PFSK-1 (cell line): Measurements from ENCODE around the gene OST4.

ENCODE experiments used
- FOXP2 ChIP-seq: optimal IDR thresholded peaks from 2 replicates; pipeline ENCODE3; 2011; ENCODE audit warnings: borderline replicate concordance, control low read depth, inconsistent platforms; ENCODE audit not compliant: insufficient read depth; ENCODE audit errors: extremely low read length, extremely low read depth
- POLR2AphosphoS5 ChIP-seq: IDR thresholded peaks from 2 replicates; pipeline ENCODE4 v1.6.1; 2012; ENCODE audit warnings: low read depth, mild to moderate bottlenecking, control low read depth, low read length, moderate library complexity
- REST ChIP-seq, 2 experiments: IDR thresholded peaks; 2 replicates each; pipeline versions ENCODE4 v1.6.1 to v1.8.0; 2011 to 2012; ENCODE audit warnings: low read depth in 2 of 2, low read length in 2 of 2, control low read depth in 1 of 2, inconsistent platforms in 1 of 2, mild to moderate bottlenecking in 1 of 2, moderate library complexity in 1 of 2; ENCODE audit not compliant: insufficient read depth in 1 of 2
- SIN3A ChIP-seq: IDR thresholded peaks from 2 replicates; pipeline ENCODE4 v1.6.1; 2012; ENCODE audit warnings: mild to moderate bottlenecking, low read length, moderate library complexity, borderline replicate concordance; ENCODE audit not compliant: insufficient read depth
- TAF1 ChIP-seq: IDR thresholded peaks from 2 replicates; pipeline ENCODE4 v1.6.1; 2012; ENCODE audit warnings: low read length, control low read depth, borderline replicate concordance; ENCODE audit not compliant: insufficient read depth

Gene OST4

DNA sequence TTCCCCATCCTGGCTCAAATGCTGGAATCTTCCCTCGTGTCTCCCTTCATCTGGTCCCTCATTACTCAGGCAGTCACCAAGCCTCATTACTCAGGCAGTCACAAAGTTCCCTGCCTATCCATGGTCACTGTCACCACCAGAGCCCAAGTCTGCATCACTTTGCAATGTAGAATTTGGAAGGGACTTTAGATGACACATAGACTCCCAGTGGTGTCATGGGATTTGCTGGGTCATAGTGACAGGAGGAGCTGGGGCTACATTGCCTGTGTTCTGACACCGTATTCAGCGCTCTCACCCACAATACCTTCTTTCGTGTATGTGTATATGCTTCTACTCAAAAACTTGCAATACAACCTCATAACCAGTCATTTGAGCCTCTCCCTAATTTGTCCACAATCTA lies 4.9 kb upstream of the OST4 start:
- no peak for TF ChIP-seq SIN3A
- no peak for TF ChIP-seq POLR2AphosphoS5

DNA sequence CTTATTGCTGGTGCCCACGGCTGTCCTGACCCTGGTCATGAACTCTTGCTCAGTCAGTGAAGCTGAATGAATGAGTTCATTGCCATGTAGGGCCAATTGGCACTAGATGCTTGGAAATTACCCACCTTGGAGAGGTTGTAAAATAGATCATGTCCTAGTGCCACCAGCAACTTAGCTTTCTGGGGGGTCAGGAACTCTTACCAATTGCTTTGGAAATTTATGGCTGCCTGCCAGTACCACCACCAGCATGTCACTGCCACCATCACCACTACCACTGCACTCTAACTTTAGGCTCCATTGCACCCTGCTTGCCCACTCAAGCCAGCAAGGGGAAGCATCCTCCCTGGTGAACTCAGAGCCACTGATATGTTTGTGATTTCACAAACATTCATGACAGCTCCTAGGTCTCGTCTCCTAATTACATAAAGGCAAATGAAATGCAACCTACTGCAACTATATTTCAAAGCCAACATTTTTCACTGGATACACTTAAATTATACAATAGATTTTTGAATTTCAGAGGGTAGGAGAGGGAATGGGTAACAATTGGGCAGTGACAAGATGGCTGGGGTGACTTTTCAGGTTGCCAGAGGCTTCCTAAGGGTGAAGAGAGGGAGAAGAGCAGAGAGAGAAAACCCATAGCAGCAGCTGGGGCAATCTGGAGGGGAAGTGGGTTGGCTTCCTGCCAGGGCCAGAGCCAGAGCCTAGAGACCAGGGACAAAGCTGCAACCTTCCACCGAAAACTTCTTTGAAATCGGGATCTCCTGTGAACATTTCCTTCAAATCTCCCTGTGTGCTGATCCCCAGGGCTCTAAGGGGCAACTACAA lies 3.5 kb upstream of the OST4 start:
- TF ChIP-seq POLR2AphosphoS5, result no peak
- TF ChIP-seq SIN3A, result no peak
- TF ChIP-seq FOXP2, result no peak
- TF ChIP-seq REST (IDR thresholded peaks at IDR 0.05; ENCODE audit: insufficient read depth in 1 of 2, low read depth in 2 of 2, low read length in 2 of 2), result no peak
- TF ChIP-seq TAF1, result no peak

DNA sequence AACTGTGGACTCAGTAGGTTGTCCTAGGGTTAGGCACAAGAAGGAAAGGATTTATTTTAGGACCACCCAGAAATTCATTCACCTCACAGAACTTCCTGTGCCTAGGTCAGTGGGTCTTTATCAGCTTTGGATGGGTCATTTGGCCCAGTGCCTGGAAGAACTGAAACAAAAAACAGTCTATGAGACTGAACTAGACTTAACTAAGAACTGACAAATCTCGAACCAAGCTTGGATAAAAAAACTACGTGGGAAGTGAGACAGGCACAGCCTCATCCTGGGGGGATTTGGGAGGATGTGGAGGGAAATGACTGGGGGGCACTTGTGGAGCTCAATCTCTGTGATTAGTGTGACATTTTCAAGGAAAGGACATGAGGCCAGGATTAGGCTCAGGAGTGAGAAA lies 2.3 kb upstream of the OST4 start:
- TF ChIP-seq POLR2AphosphoS5, result no peak
- TF ChIP-seq FOXP2, result no peak
- TF ChIP-seq TAF1, result no peak
- TF ChIP-seq REST (IDR thresholded peaks at IDR 0.05; ENCODE audit: insufficient read depth in 1 of 2, low read depth in 2 of 2, low read length in 2 of 2), result no peak
- TF ChIP-seq SIN3A, result no peak

DNA sequence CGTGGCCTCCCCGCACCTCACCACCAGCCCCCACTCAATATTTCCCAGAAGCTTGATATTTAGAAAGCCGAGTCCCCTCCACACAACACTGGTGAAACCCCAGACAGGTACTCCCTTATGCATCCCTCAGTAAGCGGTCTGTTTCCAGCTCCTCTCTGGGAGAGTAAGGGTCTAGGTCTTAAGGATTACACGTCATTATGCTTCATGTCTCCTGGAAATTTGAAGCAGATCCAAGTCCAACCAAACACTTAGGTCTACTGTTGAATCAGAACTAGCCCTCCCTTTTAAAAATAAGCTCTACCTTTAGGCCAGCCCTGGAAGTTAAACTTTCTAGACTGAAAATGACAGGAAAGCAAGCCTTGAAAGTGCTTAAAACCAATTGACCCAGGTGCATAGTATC lies 1.5 kb upstream of the OST4 start:
- TF ChIP-seq POLR2AphosphoS5 (no peak), FOXP2 (no peak)

GRCh38 chr2:27071990-27072830 lies 756 bp upstream of the OST4 start:
- no peak for TF ChIP-seq REST (IDR thresholded peaks at IDR 0.05; ENCODE audit: insufficient read depth in 1 of 2, low read depth in 2 of 2, low read length in 2 of 2)
- no peak for TF ChIP-seq POLR2AphosphoS5

- TF ChIP-seq POLR2AphosphoS5 (no peak), REST (IDR thresholded peaks at IDR 0.05; ENCODE audit: insufficient read depth in 1 of 2, low read depth in 2 of 2, low read length in 2 of 2) (no peak), TAF1 (no peak), SIN3A (no peak), FOXP2 (no peak)
These were observed 689 bp downstream of the OST4 start for GRCh38 chr2:27070653-27071276.
